Adipose tissue (tissue), 3 donors: ENCODE measurements around the gene RPRML. TPM values are rescaled to one million over a fixed set of nuclear protein-coding genes. Genes with fewer than 3 reads are reported as not detected.

ENCODE experiments used
- H3K27ac ChIP-seq: one replicate; pipeline ENCODE4 v1.5.1; 2013; ENCODE audit warnings: low read depth, low read length
- WGBS, 3 donors: extraction: QIAGEN DNeasy Blood & Tissue Kit; methylation state at CpG; one replicate each; pipeline ENCODE4 v1.1.7; 2013; 5-methylcytosine and 5-hydroxymethylcytosine counted together
- polyA plus RNA-seq, 3 donors: library from polyadenylated mRNA; stranded (reverse); fragments of 200-250 nt; gene quantifications; one replicate each; pipeline ENCODE4 v1.2.3, GENCODE V29; 2013
- donor health status: healthy with polysubstance abuse.
- donor health status: Bipolar disorder and iron deficiency.
- donor health status: healthy.

RPRML gene
- polyA plus RNA-seq, 3 donors = 0.15 to 0.24 TPM; not detected in 1

DNA sequence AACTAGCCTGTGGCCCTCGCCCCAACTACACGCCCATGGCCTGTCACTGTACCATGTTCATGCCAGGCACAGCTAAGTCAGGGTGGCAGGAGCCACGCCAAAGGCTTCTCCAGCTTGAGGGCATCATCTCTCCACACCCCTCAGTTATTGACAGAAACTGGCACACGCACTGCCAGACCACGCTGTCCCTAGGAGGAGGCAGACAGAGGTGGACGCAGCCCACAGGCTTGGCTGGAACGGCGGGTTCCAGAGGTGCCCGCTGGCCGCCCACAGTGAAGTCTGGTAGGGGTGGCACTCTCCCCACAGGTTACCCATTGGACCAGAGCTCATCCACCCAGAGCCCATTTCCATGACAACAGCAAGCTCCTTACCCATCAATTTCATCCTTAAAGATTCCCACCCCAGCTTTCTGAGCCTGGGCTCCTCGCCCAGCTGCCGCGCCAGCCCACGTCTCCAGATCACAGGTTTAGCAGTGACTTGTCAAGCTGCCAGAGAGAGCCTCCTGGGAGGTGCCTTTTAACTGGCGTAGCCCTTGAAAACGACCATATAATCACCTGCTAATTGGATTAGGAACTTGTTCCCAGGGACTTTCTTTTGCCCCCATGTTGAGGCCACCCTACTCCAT lies 27.9 kb downstream of the RPRML start:
- H3K27ac ChIP-seq = no peak overlapping the region
- 53 to 70% (median 65%) methylated on average over 16 of the region's 16 CpGs for WGBS, 3 donors

GRCh38 chr17:46950342-46950996 lies 28.6 kb downstream of the RPRML start:
- no peak overlapping the region for H3K27ac ChIP-seq
- 73 to 77% (median 74%) methylated on average over 7 of the region's 7 CpGs for WGBS, 3 donors

GRCh38 chr17:46949291-46950174 lies 29.5 kb downstream of the RPRML start:
- 82 to 89% (median 83%) methylated on average over 11 of the region's 11 CpGs for WGBS, 3 donors
- no peak overlapping the region for H3K27ac ChIP-seq

DNA sequence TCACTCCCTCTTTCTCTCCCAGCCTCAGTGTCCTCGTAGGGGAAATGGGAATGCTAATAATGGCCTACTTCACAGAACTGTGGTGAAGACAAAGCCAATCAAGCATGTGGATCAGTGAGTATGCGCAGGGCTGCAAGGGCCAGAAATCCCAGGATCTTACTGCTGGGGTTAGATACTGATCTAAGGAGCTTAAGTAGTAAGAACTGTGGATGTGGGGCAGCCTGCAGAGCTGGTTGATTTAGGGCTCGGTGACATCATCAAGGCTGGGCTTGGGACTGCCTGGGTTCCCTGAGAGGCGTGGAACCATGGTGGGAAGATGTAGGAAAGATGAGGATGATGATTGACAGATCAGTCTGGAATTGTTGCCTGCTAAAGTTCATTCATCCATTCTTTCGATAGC lies 30.5 kb downstream of the RPRML start:
- H3K27ac ChIP-seq = no peak overlapping the region
- WGBS, 3 donors = 92 to 95% (median 93%) methylated on average over 5 of the region's 5 CpGs

DNA sequence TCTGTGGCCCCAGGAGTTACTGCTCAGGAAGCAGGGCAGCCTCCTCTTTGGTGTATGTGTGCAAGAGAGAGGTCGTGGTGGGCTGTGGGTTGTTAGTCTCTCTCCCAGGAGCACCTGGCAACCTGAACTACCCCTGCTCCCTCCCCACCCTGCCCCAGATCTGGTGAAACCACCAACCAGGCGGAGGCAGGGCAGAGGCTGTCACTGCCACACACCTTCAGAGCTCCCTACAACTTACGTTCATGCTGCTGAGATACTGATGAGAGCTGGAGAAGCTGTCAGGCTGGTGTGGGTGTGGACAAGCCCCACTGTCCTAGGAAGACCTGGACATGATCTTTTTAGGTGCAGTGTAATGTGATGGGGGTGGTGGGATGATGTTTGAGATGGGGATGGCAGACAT lies 31.8 kb downstream of the RPRML start:
- H3K27ac ChIP-seq = no peak overlapping the region
- 40 to 54% (median 54%) methylated on average over 3 of the region's 3 CpGs for WGBS, 3 donors

DNA sequence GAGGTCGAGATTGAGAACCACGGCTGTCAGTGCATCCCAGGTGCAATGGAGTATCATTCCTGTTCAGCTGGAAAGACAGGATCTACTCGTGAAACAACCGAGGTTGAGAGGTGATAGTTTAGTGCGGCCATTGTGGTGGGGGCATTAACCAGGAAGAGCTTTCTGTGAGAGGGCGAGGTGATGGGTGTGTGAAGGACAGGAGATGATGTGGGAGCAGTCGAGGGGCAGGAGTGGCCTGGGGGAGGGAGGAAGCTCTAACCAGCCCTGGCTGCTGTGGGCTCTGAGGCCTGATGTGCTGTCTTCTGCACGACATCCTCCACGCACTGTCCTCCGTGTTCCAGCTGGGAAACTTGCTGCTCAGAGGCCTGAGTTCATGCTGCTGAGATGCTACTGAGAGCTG lies 34.1 kb downstream of the RPRML start:
- WGBS, 3 donors = 39 to 64% (median 48%) methylated on average over 10 of the region's 10 CpGs
- no peak overlapping the region for H3K27ac ChIP-seq

DNA sequence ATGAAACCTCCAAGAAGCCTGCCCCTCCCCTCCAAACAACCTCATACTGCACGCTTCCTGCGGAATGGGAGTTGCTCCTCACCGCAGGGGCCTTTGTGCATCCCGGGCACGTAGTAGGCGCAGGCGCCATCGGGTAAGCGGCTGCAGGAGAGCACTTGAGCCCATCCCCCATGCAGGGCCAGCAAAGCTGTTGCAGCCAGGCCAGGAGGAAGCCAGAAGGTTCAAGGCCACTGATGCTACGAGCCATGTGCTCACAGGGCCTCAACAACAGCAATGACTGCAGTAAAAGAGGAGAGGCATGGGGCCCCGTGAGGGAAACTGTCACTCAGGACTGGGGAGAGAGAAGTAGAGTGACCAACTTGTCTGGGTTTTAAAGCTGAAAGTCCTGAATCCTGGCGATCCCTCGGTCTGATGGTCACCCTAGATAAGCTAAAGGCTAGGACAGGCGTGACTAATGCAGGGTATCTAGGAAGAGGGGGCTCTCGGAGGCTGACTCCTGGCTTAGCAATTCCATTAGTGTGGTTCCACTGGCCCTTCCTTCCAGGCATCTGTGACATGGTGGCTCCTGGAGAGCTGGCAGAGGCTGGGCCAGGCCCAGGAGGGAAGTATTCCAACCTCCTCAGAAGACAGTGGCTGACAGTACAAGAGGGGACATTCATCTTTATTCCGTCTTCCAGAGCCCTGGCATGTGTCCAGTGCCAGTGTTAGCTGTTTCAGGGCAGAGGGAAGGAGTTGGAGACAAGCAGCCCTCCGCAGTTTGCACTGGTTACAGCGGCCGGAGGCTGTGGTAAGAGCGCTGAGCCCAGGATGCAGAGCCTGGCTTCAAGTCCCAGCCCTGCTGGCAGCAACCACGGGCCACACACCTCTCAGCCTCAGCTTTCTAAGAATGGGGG lies 35.3 kb downstream of the RPRML start:
- no peak overlapping the region for H3K27ac ChIP-seq
- 14 to 19% (median 16%) methylated on average over 21 of the region's 21 CpGs for WGBS, 3 donors

- no peak overlapping the region for H3K27ac ChIP-seq
- WGBS, 3 donors = 21 to 63% (median 31%) methylated on average over 2 of the region's 2 CpGs
Observed at GRCh38 chr17:46943218-46943500, 35.9 kb downstream of the RPRML start.

GRCh38 chr17:46942441-46943217 lies 36.4 kb downstream of the RPRML start:
- 58 to 68% (median 59%) methylated on average over 10 of the region's 10 CpGs for WGBS, 3 donors
- no peak overlapping the region for H3K27ac ChIP-seq

DNA sequence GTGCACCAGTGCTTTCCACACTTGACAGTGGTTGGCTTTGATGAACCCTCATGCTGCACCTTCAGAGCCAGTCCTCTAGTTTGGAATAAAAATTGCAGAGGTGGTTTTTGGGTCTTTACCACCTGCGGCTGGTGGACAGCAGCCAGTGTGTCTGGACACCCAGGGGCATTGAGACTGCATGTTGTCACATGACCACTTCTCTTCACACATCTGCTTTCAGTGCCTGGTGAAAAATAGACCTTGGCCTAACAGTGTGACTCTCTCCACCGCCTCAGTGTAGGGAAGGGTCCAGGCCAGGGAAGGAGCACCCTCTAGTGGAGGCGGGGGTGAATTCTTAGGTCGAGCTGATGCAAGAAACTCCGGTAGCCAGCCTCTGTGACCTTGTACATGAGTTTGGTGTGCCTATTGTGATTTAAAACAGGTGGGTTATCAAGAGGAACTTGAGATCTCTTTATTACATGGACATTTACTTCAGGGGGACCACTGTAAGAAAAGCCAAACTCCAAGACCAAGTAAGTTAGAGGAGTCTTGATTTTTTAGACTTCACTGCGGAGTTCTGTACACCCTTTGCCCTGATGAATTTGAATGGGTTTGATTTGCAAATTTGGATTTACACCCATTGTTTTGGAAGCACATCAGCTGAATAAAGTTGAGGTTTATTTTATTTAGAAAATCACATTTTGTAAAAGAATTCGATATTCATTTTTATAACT lies 38.2 kb downstream of the RPRML start:
- WGBS, 3 donors = 36 to 42% (median 40%) methylated on average over 7 of the region's 7 CpGs
- H3K27ac ChIP-seq = no peak overlapping the region

DNA sequence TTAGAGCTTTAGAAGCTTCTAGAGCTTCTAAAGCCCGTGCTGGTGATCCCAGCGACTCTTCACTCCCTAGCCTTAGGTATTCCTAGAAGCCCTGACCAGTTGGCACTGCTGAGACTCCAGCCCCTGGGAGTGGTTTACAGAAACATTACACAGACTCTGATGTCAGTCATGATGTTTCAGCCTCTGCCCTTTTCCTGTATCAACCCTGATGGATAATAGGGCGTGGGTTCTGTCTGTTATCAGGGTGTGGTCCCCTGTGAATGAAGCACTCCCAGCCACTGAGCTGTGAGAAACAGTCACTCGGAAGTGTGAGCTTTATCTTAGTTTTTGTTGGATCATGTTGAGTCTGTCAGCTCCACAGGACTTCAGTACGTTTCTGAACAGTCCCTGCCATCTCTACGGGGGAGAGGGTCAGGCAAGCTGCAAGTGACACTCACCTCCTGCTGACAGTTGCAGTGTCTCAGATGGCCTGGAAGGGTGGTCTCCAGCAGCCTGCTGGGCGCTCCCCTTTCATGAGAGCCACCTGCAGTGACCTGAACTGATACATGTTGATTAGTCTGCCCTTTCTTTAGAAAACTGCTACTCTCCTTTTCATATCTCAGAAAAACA lies 43.3 kb downstream of the RPRML start:
- no peak overlapping the region for H3K27ac ChIP-seq

GRCh38 chr17:46931596-46931995 lies 47.5 kb downstream of the RPRML start:
- 81 to 86% (median 85%) methylated on average over 4 of the region's 4 CpGs for WGBS, 3 donors
- no peak overlapping the region for H3K27ac ChIP-seq

More for the DNA sequence above, 43.3 kb downstream of the RPRML start:
- 64 to 78% (median 66%) methylated on average over 7 of the region's 7 CpGs for WGBS, 3 donors

DNA sequence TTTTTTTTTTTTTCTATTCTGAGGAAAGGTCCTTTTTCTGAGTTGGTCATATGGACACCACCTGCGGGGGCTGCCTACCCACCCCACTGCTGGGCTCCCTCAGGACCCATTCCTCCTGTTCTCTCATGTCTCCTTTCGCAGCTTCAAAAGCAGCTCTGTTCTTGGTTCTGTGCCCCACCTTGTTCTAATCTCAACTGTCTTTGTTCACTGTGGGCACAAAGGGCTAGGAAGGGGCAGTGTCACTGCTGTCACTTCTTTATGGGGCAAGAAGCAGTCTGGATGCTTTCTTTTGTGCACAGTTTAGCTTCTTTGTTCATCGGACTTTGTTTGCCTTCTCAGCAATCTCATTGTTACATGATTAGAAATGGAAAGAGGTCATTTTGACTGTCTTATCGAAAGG lies 49.0 kb downstream of the RPRML start:
- WGBS, 3 donors = 83 to 94% (median 91%) methylated on average over 4 of the region's 4 CpGs
- H3K27ac ChIP-seq = no peak overlapping the region

- no peak overlapping the region for H3K27ac ChIP-seq
- WGBS, 3 donors = 63 to 79% (median 74%) methylated on average over 6 of the region's 6 CpGs
Observed at GRCh38 chr17:46929413-46929812, 49.6 kb downstream of the RPRML start.

DNA sequence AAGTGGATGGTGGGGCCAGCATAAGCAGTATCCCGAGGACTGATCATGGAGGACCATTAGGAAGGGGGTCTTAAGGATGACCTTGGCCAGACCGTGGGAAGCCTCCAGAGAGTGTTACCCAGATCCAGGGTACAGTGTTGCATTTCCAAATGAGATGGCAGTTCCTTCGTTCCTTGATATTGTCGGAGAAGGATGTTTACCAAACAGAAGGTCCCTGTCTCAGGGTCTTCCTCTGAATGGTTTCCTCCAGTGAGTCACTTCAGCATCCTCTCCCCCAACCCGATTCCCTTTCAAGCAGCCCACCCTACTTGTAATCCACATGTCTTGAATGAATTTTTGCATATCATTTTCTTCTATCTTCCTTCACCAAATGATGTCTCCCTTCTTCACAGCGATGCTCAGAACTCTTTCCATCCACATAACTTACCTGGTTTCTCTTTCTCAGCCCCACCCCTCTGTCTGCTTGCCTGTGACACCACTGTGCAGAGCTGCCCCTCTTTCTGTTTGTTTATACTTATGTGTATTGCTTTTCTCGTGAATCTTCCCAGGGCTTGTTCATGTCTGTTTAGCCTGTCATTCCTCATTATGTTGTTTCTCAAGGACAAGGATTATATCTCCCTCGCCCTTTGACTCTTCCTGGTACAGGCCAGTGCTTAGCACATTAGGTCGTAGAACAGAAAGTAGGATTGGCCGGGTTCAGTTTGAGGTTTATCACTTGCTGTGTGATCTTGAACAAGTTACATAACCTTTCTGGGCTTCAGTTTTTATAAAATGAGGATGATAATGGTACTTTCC lies 50.4 kb downstream of the RPRML start:
- H3K27ac ChIP-seq = no peak overlapping the region
- 67 to 87% (median 78%) methylated on average over 10 of the region's 10 CpGs for WGBS, 3 donors
